ENCODE results near the gene KRTAP4-12.
"Not testable (repeated sequence)": the region's sequence is repeated elsewhere in the genome, so short reads cannot be mapped to it uniquely, and the experiment has no call there.

KRTAP4-12 gene

DNA sequence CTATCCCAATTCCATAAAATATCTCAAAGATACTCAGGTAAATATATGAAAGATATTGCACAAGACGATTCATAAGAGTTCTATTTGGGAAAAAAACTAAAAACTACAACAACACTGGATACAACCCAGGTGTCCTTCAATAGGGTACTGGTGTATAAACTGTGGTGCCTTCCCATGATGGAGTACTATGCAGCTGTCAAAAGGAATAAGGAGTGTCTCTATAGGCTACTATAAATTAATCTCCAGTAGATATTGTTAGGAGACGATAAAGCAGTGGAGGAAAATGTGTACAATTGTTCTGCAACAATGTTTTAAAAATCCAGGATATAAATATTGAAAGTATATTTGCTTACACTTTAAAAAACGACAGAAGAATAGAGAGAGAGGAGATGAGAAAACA lies 2.4 kb upstream of the KRTAP4-12 start:
- no peak for DNase-seq (ENCODE audit: low read depth in 2 of 2, low spot score in 1 of 2)

DNA sequence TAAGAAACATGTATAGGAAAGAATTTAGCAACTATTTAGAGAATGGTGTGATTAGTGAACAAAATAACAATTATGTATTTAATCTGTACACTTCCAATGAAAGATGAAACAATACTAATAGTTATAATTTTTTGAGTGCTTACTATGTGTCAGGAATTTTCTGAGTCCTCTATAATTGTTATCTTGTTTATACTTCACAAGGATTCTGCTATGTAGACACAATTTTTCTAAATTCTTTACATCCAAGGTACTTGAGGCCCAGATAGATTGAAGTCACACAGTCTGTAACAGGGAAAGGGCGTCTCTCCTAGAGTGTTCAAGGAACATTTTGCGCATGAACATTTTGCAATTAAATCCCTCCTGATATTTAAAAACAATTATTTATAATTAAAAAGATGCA lies 1.1 kb upstream of the KRTAP4-12 start:
- DNase-seq (ENCODE audit: low read depth in 2 of 2, low spot score in 1 of 2), result no peak

DNA sequence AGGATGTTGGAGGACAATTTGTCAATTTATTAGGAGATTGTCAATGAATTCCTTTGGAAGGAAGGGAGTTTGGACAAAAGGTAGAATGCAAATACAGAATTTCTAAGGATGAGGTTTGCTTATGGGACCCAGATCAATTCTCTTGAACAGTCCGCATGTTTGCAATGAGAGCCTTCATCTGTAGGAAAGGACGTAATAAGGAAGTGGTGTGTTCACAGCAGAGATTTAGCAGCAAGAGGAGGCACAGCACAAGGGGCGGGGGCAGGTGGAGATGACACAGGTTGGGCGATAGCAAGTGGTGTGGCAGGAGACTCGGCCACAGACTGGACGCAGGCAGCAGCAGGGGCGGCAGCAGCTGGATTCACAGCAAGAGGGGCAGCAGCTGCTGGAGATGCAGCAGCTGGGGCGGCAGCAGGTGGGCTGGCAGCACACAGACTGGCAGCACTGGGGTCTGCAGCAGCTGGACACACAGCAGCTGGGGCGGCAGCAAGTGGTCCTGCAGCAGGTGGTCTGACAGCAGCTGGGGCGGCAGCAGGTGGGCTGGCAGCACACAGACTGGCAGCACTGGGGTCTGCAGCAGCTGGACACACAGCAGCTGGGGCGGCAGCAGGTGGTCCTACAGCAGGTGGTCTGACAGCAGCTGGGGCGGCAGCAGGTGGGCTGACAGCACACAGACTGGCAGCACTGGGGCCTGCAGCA lies 541 bp downstream of the KRTAP4-12 start:
- DNase-seq (ENCODE audit: low read depth in 2 of 2, low spot score in 1 of 2), result not testable (repeated sequence)

DNA sequence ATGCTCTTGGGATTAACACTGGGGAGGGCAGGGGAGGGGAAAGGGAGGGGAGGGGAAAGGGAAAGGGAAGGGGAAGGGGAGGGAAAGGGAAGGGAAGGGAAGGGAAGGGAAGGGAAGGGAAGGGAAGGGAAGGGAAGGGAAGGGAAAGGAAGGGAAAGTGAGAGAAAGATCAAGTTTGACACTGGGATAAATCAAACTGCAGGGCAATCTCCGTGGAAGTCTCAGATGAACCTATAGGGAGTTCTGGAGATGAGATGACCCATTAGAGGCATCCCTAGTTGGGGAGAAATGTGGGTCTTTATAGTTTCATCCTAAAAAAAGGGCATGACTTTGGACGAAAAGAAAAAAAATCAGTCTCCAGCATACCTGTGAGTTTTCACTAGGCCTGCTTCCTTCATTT lies 2.2 kb downstream of the KRTAP4-12 start:
- no peak for DNase-seq (ENCODE audit: low read depth in 2 of 2, low spot score in 1 of 2)

DNA sequence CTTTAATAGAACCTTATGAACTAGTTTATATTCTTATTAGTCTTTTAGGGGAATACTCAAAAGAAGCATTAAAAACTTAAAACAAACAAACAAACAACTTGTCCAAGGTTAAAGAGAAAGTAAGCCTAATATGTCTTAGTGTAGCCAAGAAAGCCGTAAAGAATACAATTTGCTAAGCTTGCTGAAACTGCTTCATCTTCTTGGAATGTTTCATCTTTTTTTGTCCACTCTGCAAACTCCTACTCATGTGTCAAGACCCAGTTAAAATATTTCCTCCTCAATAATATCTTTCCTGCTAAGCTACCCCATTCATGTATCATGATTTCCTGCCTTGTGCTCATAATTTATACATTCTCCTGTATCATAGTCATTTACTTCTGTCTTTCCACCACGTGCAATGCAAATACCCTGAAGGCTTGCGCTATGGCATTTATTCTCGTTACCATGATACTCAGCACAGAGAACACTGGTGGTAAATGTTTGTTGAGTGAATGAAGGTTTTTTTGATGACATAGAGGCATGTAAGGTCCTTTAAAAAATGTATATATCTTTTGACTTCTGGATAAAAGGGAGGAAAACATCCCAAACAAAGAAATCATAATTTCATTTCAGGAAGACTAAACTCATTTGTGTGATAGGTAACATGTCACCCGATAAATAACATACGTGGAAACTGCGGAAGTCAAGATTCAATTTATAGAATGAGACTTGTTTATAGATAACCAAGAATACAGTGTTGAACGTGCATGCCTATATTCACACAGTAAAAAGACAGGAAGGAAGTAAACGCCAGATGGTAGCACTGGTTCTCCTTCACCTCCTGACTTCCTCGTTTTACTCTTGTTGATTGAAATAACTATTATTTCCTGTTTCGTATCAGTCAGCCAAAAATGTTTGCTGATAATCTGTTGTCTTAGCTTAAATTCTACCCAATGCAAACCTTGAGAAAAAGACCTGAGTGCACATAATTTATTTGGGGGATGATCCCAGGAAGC lies 4.0 kb downstream of the KRTAP4-12 start:
- DNase-seq (ENCODE audit: low read depth in 2 of 2, low spot score in 1 of 2), result not testable (repeated sequence)

DNA sequence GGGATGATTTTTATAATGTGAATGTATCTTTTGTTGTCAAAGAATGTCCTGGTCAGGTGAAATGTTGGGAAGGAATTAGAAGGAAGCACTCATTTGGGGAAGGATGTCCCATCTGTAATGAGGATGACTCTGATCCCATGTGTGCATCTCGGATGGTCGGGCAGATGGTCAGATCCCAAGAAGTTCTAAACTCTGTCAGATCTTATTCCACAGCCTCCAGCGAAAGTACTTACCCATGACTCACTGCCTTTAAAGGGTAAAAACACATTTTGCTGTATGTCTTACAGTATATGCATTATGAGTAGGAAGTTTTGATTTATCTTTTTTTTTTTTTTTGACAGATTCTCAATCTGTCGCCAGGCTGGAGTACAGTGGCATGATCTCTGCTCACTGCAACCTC lies 5.3 kb downstream of the KRTAP4-12 start:
- no peak for DNase-seq (ENCODE audit: low read depth in 2 of 2, low spot score in 1 of 2)

DNA sequence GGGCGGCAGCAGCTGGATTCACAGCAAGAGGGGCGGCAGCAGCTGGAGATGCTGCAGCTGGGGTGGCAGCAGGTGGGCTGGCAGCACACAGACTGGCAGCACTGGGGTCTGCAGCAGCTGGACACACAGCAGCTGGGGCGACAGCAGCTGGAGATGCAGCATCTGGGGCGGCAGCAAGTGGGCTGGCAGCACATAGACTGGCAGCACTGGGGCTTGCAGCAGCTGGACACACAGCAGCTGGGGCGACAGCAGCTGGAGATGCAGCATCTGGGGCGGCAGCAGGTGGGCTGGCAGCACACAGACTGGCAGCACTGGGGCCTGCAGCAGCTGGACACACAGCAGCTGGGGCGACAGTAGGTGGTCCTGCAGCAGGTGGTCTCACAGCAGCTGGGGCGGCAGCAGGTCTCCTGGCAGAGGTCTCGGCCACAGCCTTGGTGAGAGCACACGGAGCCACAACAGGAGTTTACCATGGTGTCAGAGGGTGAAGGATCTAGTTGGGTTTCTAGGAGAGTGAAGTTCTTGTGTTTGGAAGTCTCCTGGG lies 6.1 kb downstream of the KRTAP4-12 start, which contains the start of gene KRTAP4-11:
Gene KRTAP4-11 (minus strand): TSS at position 528 of the 541 bp plus-strand sequence. CDS start 58 bp downstream, at position 470.
- not testable (repeated sequence) for DNase-seq (ENCODE audit: low read depth in 2 of 2, low spot score in 1 of 2)

DNA sequence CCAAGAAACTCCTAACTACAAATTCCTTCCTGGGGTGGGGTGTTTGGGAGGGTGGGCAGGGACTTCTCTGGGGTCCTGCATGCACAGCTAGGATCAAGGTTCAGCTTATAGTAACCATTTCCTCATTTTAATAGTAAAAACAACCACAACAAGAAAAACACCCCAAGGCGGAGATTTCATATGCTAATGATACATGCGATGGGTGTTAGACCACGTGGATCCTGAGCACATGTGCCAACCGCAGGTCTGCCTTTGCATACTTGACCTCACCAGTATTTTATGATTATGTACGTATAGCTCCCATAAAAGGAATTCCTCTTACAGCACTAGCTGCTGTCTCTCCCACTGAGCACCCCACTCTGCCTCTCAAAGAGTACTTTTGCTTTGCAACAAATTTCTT lies 7.7 kb downstream of the KRTAP4-12 start:
- no peak for DNase-seq (ENCODE audit: low read depth in 2 of 2, low spot score in 1 of 2)

DNA sequence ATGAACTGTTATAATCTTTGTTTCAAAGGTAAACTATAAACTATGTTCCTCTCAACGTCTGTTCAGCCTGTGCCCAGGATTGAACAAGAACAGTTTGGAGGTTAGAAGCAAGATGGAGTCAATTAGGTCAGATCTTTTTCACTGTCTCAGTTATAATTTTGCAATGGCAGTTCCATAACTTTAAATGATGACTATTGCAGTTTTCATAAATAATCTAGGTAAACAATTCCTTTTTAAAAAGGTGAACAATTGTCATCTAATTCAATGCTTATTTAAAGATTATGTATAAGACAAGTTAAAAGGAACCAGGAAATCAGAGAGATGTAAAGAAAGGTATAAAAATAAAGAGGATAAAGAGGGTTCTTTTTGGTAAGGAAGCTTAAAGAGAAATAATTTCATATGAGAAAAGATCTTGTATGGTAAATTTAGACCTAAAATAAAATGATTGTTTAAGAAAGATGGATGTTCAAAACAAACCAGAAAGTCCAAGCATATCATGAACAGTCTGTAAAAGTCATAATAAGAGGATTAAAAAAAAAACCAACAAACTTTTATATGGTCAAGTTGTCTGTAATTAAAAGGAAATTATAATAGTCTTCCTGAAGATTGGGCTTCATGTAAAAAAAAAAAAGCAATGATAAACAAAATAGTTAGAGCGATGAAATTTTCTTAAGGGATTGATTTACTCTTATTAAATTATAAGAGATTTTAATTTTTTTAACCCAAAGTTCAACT lies 12.7 kb downstream of the KRTAP4-12 start:
- no peak for DNase-seq (ENCODE audit: low read depth in 2 of 2, low spot score in 1 of 2)

DNA sequence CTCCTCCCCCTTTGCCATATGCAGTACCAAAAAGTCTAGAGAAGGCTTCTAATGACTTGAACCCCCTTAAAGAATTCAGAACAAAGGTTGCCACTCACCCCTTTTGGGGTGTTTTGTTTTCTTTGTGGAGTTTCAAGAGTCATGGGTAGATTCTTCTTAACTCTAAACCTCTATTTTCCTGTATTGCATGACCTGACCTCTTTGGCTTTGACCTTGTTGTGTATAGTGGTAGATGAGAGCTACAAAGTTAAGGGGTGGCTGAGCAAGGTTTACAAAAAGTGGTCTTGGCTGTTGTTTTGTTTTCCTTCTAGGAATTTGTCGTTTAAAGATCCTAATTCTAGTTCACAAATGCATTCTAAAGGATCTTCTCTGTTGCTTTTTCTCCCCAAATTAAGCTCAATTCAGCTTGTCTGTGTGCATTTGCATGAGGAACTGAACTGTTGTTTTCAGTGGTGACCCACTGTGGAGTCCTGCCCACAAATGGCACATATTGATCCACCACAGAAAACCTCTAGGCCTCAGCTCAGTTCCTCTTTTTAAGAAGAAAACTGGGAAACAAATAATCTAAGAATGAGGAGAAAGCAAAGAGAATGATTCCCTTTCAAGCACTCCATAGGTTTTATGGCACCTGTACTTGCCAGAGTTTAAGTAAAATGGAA lies 15.1 kb downstream of the KRTAP4-12 start:
- not testable (repeated sequence) for DNase-seq (ENCODE audit: low read depth in 2 of 2, low spot score in 1 of 2)

DNA sequence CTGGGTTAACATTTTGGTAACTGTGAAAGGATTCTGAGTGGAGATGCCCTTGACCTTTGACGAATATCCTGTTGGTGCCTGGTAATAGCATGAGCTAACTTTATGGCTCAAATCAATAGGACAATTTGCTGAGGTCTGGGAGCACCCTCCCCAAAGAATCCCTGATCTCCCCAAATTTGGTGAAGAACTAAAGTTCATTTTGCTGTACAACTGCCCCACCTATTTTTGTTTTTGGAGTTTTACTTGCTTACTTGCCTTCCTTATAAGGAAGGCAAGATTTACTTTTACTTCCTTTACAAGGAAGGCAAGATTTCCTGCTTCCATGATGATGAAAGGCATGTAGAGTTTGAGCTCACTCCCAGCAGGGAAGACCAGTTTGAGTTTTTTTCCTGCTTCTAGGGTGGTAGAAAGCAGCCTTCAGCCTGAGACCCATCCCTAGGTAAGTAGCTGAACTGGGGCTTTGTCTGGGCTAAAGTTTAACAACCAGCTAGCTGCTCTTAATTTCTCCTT lies 16.0 kb downstream of the KRTAP4-12 start:
- DNase-seq (ENCODE audit: low read depth in 2 of 2, low spot score in 1 of 2), result no peak

DNA sequence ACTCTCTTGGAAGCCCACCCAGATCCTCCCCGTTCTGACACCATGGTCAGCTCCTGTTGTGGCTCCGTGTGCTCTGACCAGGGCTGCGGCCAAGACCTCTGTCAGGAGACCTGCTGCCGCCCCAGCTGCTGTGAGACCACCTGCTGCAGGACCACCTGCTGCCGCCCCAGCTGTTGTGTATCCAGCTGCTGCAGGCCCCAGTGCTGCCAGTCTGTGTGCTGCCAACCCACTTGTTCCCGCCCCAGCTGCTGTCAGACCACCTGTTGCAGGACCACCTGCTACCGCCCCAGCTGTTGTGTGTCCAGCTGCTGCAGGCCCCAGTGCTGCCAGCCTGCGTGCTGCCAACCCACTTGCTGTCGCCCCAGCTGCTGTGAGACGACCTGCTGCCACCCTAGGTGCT lies 18.6 kb downstream of the KRTAP4-12 start, which contains the start of gene KRTAP4-9:
Gene KRTAP4-9 (plus strand): TSS at position 43 of the 400 bp plus-strand sequence. CDS start 0 bp downstream, at position 43.
- not testable (repeated sequence) for DNase-seq (ENCODE audit: low read depth in 2 of 2, low spot score in 1 of 2)

DNA sequence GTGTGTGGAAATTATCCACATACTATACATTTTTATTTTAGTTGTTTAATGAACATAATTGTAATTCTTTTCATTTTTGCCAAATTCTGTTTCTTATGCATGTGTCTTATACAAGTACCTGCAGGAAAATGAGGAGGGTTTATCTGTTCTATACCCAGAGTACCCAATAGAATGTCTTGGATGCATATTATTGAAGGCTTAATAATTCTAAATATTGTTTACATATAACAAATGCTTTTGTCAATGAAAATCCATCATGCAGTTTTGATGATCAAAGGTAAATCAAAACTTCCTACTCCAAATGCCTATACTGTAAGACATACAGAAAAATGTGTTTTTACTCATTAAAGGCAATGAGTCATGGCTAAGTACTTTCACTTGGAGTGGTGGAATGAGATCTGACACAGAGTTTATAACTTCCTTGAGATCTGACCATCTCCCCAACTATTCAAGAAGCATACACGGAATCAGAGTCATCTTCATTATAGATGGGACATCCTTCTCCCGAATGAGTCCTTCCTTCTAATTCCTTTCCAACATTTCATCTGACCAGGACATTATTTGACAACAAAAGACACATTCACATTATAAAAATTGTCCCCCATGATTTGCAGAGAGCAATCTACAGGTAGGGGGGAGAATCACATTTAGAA lies 19.5 kb downstream of the KRTAP4-12 start:
- DNase-seq (ENCODE audit: low read depth in 2 of 2, low spot score in 1 of 2), result not testable (repeated sequence)

DNA sequence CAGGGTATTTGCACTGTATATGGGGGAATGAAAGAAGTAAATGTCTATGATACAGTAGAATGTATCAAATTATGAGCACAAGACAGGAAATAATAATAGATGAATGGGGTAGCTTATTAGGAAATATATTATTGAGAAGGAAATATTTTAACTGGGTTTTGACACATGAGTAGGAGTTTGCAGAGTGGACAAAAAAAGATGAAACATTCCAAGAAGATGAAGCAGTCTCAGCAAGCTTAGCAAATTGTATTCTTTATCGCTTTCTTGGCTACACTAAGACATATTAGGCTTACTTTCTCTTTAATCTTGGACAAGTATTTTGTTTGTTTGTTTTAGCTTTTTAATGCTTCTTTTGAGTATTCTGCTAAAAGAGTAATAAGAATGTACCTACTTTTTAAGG lies 20.1 kb downstream of the KRTAP4-12 start:
- DNase-seq (ENCODE audit: low read depth in 2 of 2, low spot score in 1 of 2), result no peak

DNA sequence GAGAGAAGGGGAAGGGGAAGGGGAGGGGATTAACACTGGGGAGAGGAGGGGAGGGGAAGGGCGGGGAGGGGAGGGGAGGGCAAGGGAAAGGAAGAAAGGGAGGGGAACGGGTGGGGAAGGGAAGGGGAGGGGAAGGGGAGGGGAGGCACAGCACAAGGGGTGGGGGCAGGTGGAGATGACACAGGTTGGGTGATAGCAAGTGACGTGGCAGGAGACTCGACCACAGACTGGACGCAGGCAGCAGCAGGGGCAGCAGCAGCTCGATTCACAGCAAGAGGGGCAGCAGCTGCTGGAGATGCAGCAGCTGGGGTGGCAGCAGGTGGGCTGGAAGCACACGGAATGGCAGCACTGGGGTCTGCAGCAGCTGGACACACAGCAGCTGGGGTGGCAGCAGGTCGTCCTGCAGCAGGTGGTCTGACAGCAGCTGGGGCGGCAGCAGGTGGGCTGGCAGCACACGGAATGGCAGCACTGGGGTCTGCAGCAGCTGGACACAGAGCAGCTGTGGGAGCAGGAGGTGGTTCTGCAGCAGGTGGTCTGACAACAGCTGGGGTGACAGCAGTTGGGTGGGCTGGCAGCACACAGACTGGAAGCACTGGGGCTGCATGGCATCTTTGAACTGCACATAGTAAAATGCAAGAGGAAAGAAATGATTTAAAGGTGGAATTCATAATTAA lies 22.3 kb downstream of the KRTAP4-12 start, which contains the start of gene KRTAP4-16:
Gene KRTAP4-16 (minus strand): TSS at position 624 of the 674 bp plus-strand sequence. CDS start 0 bp downstream, at position 624.
- no peak for DNase-seq (ENCODE audit: low read depth in 2 of 2, low spot score in 1 of 2)

DNA sequence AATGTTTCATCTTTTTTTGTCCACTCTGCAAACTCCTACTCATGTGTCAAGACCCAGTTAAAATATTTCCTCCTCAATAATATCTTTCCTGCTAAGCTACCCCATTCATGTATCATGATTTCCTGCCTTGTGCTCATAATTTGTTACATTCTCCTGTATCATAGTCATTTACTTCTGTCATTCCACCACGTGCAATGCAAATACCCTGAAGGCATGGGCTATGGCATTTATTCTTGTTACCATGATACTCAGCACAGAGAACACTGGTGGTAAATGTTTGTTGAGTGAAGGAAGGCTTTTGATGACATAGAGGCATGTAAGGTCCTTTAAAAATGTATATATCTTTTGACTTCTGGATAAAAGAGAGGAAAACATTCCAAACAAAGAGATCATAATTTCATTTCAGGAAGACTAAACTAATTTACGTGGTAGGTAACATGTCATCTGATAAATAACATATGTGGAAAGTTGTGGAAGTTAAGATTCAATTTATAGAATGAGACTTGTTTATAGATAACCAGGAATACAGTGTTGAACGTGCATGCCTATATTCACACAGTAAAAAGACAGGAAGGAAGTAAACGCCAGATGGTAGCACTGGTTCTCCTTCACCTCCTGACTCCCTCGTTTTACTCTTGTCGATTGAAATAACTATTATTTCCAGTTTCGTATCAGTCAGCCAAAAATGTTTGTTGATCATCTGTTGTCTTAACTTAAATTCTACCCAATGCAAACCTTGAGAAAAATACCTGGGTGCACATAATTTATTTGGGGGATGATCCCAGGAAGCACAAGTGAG lies 24.1 kb downstream of the KRTAP4-12 start:
- DNase-seq (ENCODE audit: low read depth in 2 of 2, low spot score in 1 of 2), result not testable (repeated sequence)

DNA sequence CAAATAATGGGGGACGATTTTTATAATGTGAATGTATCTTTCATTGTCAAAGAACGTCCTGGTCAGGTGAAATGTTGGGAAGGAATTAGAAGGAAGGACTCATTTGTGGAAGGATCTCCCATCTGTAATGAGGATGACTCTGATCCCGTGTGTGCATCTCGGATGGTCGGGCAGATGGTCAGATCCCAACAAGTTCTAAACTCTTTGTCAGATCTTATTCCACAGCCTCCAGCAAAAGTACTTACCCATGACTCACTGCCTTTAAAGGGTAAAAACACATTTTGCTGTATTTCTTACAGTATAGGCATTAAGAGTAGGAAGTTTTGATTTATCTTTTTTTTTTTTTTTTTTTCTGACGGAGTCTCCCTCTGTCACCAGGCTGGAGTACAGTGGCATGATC lies 25.5 kb downstream of the KRTAP4-12 start:
- no peak for DNase-seq (ENCODE audit: low read depth in 2 of 2, low spot score in 1 of 2)

DNA sequence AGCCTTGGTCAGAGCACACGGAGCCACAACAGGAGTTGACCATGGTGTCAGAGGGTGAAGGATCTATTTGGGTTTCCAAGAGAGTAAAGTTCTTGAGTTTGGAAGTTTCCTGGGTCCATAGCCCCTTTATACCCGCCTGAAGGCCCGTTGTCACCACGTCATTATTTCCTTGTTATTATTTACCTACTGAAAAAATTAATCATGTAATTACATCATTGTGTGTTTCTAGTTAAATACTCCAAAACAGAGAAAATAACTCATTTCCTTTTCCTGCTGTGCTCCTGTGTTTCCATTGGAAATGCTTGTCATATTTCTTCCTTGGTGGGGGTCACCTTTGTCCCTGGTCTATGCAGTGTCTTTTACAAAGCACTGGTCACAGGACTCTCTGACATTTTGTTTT lies 25.9 kb downstream of the KRTAP4-12 start, which contains the start of gene KRTAP4-8:
Gene KRTAP4-8 (minus strand): TSS at position 101 of the 400 bp plus-strand sequence. CDS start 58 bp downstream, at position 43.
- no peak for DNase-seq (ENCODE audit: low read depth in 2 of 2, low spot score in 1 of 2)
